ENCODE measurements around the gene FADS2.

FADS2 gene

GRCh38 chr11:61902313-61902712 lies 74.2 kb downstream of the FADS2 start:
- Histone ChIP-seq H3K27me3 (ENCODE audit: control insufficient read depth, low read length) (peaks cover 3% of the 10 kb centered on the region; the same call in 1 of the 2 replicates), H3K4me1 (ENCODE audit: control insufficient read depth, low read length) (peaks cover 21% of the 10 kb centered on the region), H3K79me2 (ENCODE audit: control insufficient read depth, low read length) (no peaks in the 10 kb centered on the region), H3K4me2 (ENCODE audit: low read length) (no peak overlapping the region), H3F3A (ENCODE audit: control insufficient read depth, insufficient read depth) (no peaks in the 10 kb centered on the region), H4K20me1 (ENCODE audit: control insufficient read depth, insufficient read depth, low read depth, low read length) (no peaks in the 10 kb centered on the region), H3K36me3 (ENCODE audit: control insufficient read depth, low read length) (no peaks in the 10 kb centered on the region), H3K27ac (ENCODE audit: low read depth, low read length) (no peak overlapping the region), H3K9me2 (replicated peaks; ENCODE audit: control insufficient read depth, low read length) (no peaks in the 10 kb centered on the region), H3K4me3 (ENCODE audit: low read length) (no peak overlapping the region), H3K9me3 (ENCODE audit: control insufficient read depth, insufficient read depth, low read length) (no peaks in the 10 kb centered on the region)
- TF ChIP-seq EZH2phosphoT487 (IDR thresholded peaks at IDR 0.05; ENCODE audit: borderline replicate concordance, low read length), result no peak
- TF ChIP-seq, protein P1, sequence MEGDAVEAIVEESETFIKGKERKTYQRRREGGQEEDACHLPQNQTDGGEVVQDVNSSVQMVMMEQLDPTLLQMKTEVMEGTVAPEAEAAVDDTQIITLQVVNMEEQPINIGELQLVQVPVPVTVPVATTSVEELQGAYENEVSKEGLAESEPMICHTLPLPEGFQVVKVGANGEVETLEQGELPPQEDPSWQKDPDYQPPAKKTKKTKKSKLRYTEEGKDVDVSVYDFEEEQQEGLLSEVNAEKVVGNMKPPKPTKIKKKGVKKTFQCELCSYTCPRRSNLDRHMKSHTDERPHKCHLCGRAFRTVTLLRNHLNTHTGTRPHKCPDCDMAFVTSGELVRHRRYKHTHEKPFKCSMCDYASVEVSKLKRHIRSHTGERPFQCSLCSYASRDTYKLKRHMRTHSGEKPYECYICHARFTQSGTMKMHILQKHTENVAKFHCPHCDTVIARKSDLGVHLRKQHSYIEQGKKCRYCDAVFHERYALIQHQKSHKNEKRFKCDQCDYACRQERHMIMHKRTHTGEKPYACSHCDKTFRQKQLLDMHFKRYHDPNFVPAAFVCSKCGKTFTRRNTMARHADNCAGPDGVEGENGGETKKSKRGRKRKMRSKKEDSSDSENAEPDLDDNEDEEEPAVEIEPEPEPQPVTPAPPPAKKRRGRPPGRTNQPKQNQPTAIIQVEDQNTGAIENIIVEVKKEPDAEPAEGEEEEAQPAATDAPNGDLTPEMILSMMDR (IDR thresholded peaks at IDR 0.05; ENCODE audit: low read depth, low read length, poor library complexity, severe bottlenecking), result no peak

- H3K36me3 ChIP-seq (ENCODE audit: control insufficient read depth, low read length), result no peaks in the 10 kb centered on the region
- H3K4me1 ChIP-seq (ENCODE audit: control insufficient read depth, low read length), result peaks cover 6% of the 10 kb centered on the region
- H3K79me2 ChIP-seq (ENCODE audit: control insufficient read depth, low read length), result no peaks in the 10 kb centered on the region
- no peak for TF ChIP-seq EZH2phosphoT487 (IDR thresholded peaks at IDR 0.05; ENCODE audit: borderline replicate concordance, low read length)
- TF ChIP-seq, protein P1 (IDR thresholded peaks at IDR 0.05; ENCODE audit: low read depth, low read length, poor library complexity, severe bottlenecking), result no peak
- no peaks in the 10 kb centered on the region for H3F3A ChIP-seq (ENCODE audit: control insufficient read depth, insufficient read depth)
- H3K27ac ChIP-seq (ENCODE audit: low read depth, low read length), result no peak overlapping the region
- H3K9me3 ChIP-seq (ENCODE audit: control insufficient read depth, insufficient read depth, low read length), result no peaks in the 10 kb centered on the region
- peaks cover 3% of the 10 kb centered on the region; the same call in 1 of the 2 replicates for H3K27me3 ChIP-seq (ENCODE audit: control insufficient read depth, low read length)
- no peak overlapping the region for H3K4me2 ChIP-seq (ENCODE audit: low read length)
- no peak overlapping the region for H3K4me3 ChIP-seq (ENCODE audit: low read length)
- H3K9me2 ChIP-seq (replicated peaks; ENCODE audit: control insufficient read depth, low read length), result no peaks in the 10 kb centered on the region
- H4K20me1 ChIP-seq (ENCODE audit: control insufficient read depth, insufficient read depth, low read depth, low read length), result no peaks in the 10 kb centered on the region
Measured at GRCh38 chr11:61903845-61904244, 75.7 kb downstream of the FADS2 start.

DNA sequence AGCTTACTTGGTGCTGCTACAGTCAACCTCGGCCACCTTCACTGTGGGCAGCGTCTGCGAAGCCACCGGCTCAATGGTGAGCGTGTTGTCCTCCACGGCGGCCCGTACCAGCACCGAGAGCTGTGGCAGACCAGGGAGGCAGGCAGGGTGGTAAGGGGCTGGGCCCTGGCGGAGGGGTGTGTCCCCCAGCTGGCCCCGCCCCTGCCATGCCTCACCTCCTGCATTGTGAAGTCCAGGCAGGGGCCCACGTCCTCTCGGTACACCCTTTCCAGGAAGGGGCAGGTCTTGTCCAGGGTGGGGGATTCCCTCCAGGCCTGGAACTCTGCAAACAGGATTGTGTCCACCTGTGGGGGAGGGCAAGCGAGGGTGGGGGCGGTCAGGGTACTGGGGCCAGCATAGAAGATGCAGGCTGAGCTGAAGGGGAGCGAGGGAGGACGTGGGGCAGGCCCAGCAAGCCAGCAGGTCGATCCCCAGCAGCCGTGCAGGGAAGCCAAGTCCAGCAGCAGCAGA lies 76.5 kb downstream of the FADS2 start:
- Histone ChIP-seq H3K36me3 (ENCODE audit: control insufficient read depth, low read length) (no peaks in the 10 kb centered on the region), H3K4me2 (ENCODE audit: low read length) (no peak overlapping the region), H3F3A (ENCODE audit: control insufficient read depth, insufficient read depth) (no peaks in the 10 kb centered on the region), H4K20me1 (ENCODE audit: control insufficient read depth, insufficient read depth, low read depth, low read length) (no peaks in the 10 kb centered on the region), H3K4me3 (ENCODE audit: low read length) (no peak overlapping the region), H3K27me3 (ENCODE audit: control insufficient read depth, low read length) (peaks cover 3% of the 10 kb centered on the region; the same call in 1 of the 2 replicates), H3K4me1 (ENCODE audit: control insufficient read depth, low read length) (no peaks in the 10 kb centered on the region), H3K79me2 (ENCODE audit: control insufficient read depth, low read length) (no peaks in the 10 kb centered on the region), H3K27ac (ENCODE audit: low read depth, low read length) (no peak overlapping the region), H3K9me2 (replicated peaks; ENCODE audit: control insufficient read depth, low read length) (no peaks in the 10 kb centered on the region), H3K9me3 (ENCODE audit: control insufficient read depth, insufficient read depth, low read length) (no peaks in the 10 kb centered on the region)
- TF ChIP-seq, protein P1 (IDR thresholded peaks at IDR 0.05; ENCODE audit: low read depth, low read length, poor library complexity, severe bottlenecking), result no peak
- no peak for TF ChIP-seq EZH2phosphoT487 (IDR thresholded peaks at IDR 0.05; ENCODE audit: borderline replicate concordance, low read length)
